A549 (cell line): ENCODE results near the gene CTR9. TPM values are rescaled to one million over a fixed set of nuclear protein-coding genes. Genes with fewer than 3 reads are reported as not detected.
A peak's percentile ranks its signal among the peaks of the same experiment; 100 is the strongest.

Experiments used
- ATAC-seq, 2 experiments: fragments of 200-7000 bp in 1 of 2; fragments of >200 bp in 1 of 2; cut with Nextera tagmentation in 1 of 2; cut with Tn5 transposase in 1 of 2; 3 replicates each; pipeline versions ENCODE4 v1.8.0 to v1.9.1; 2018 to 2020; ENCODE audit warnings: mild to moderate bottlenecking in 1 of 2, moderate library complexity in 1 of 2
- CTCF ChIA-PET: fragments of 300-600 bp; sonication (Branson Sonifier 250); formaldehyde crosslinking; extraction: SDS; loops from one replicate; lab custom pipeline; 2021; ENCODE audit warnings: antibody characterized with exemption, inconsistent platforms; lab: Yijun Ruan, JAX
- POLR2A ChIA-PET: fragments of 350-600 bp; formaldehyde crosslinking; extraction: SDS; loops from one replicate; lab custom pipeline; 2021; ENCODE audit warnings: antibody characterized with exemption, inconsistent platforms; lab: Yijun Ruan, JAX
- DNase-seq, 2 experiments: peaks; one replicate each; pipeline versions ENCODE4 v3.0.0 to v3.0.0-alpha.2; 2011 to 2016; ENCODE audit warnings: low read depth in 1 of 2, low spot score in 1 of 2
- FAIRE-seq: peaks from 2 replicates; lab custom pipeline; 2011; peaks lifted over from hg19 to GRCh38; lab: Jason Lieb, UNC
- H3K27ac ChIP-seq, 2 experiments: fragments of >200 bp; sonication (Bioruptor Twin); formaldehyde crosslinking; 3 replicates each; pipeline ENCODE4 v1.5.1; 2016 to 2017
- H3K4me1 ChIP-seq: fragments of >200 bp; sonication (Bioruptor Twin); formaldehyde crosslinking; 3 replicates; pipeline ENCODE4 v1.6.1; 2016
- H3K4me2 ChIP-seq: fragments of >200 bp; sonication (Bioruptor Twin); formaldehyde crosslinking; 3 replicates; pipeline ENCODE4 v1.6.1; 2016
- H3K4me3 ChIP-seq: fragments of >200 bp; sonication (Bioruptor Twin); formaldehyde crosslinking; 3 replicates; pipeline ENCODE4 v1.5.1; 2016
- H3K9me3 ChIP-seq: fragments of >200 bp; sonication (Bioruptor Twin); formaldehyde crosslinking; 3 replicates; pipeline ENCODE4 v1.6.1; 2016
- BHLHE40 ChIP-seq: IDR thresholded peaks from 2 replicates; pipeline ENCODE4 v1.6.1; 2012; ENCODE audit warnings: low read depth, low read length, inconsistent platforms
- EHF ChIP-seq: fragments of 250-450 bp; sonication (Bioruptor Pico); IDR thresholded peaks from 2 replicates; pipeline ENCODE4 v1.5.0; 2020; ENCODE audit warnings: mild to moderate bottlenecking
- FOSL2 ChIP-seq, 2 experiments: fragments of 450-650 bp in 1 of 2; fragments of >200 bp in 1 of 2; sonication (Bioruptor Twin) in 1 of 2; formaldehyde crosslinking; IDR thresholded peaks; 2 replicates each; pipeline versions ENCODE4 v1.5.0 to v1.6.1; 2016 to 2020; ENCODE audit warnings: mild to moderate bottlenecking in 1 of 2, moderate library complexity in 1 of 2
- HDAC2 ChIP-seq: fragments of 200-600 bp; sonication (generic); IDR thresholded peaks from 2 replicates; pipeline ENCODE4 v1.6.1; 2016
- HOXA7 ChIP-seq: fragments of 250-450 bp; sonication (Bioruptor Pico); IDR thresholded peaks from 2 replicates; pipeline ENCODE4 v1.5.0; 2020; ENCODE audit warnings: mild to moderate bottlenecking, moderate library complexity
- HOXB5 ChIP-seq: fragments of 250-450 bp; sonication (Bioruptor Pico); IDR thresholded peaks from 2 replicates; pipeline ENCODE4 v1.5.0; 2020; ENCODE audit warnings: mild to moderate bottlenecking, moderate library complexity
- JUNB ChIP-seq: fragments of >200 bp; sonication (Bioruptor Twin); formaldehyde crosslinking; IDR thresholded peaks from 2 replicates; pipeline ENCODE4 v1.6.1; 2016
- MAFK ChIP-seq: fragments of 450-650 bp; IDR thresholded peaks from 2 replicates; pipeline ENCODE4 v1.6.1; 2014; ENCODE audit not compliant: partially characterized antibody
- MAZ ChIP-seq: fragments of 150-350 bp; IDR thresholded peaks from 2 replicates; pipeline ENCODE4 v1.6.1; 2014; ENCODE audit warnings: antibody characterized with exemption, low read depth, low read length, borderline replicate concordance
- NFE2L2 ChIP-seq: fragments of 150-350 bp; conservative IDR thresholded peaks from 2 replicates; pipeline ENCODE4 v1.6.1; 2014; ENCODE audit warnings: low read length
- NR3C1 ChIP-seq: fragments of >200 bp; sonication (Bioruptor Twin); formaldehyde crosslinking; IDR thresholded peaks from 3 replicates; pipeline ENCODE4 v1.6.1; 2017
- PHF8 ChIP-seq: fragments of 200-600 bp; sonication (generic); IDR thresholded peaks from 2 replicates; pipeline ENCODE4 v1.6.1; 2016; ENCODE audit warnings: low read depth, mild to moderate bottlenecking, antibody characterized with exemption, moderate library complexity, borderline replicate concordance
- POLR2AphosphoS2 ChIP-seq: conservative IDR thresholded peaks from 2 replicates; pipeline ENCODE4 v1.6.1; 2012; ENCODE audit warnings: low read length, improper control_type of control experiment, inconsistent platforms
- RCOR1 ChIP-seq: fragments of 150-350 bp; IDR thresholded peaks from 2 replicates; pipeline ENCODE4 v1.6.1; 2014; ENCODE audit warnings: antibody characterized with exemption, low read length, low read depth
- RNF2 ChIP-seq: fragments of 200-600 bp; sonication (generic); IDR thresholded peaks from 2 replicates; pipeline ENCODE4 v1.6.1; 2016; ENCODE audit warnings: low read depth, mild to moderate bottlenecking, antibody characterized with exemption, moderate library complexity, borderline replicate concordance
- TFCP2L1 ChIP-seq: fragments of 250-450 bp; sonication (Bioruptor Pico); IDR thresholded peaks from 2 replicates; pipeline ENCODE4 v1.5.0; 2021; ENCODE audit warnings: mild to moderate bottlenecking
- TP53 ChIP-seq: fragments of 250-450 bp; sonication (Bioruptor Pico); IDR thresholded peaks from 2 replicates; pipeline ENCODE4 v1.5.0; 2021; ENCODE audit warnings: mild to moderate bottlenecking, moderate library complexity
- ZC3H11A ChIP-seq: fragments of 450-650 bp; IDR thresholded peaks from 2 replicates; pipeline ENCODE4 v1.6.1; 2014; ENCODE audit warnings: antibody characterized with exemption, mild to moderate bottlenecking
- ZFP36 ChIP-seq: fragments of 450-650 bp; IDR thresholded peaks from 2 replicates; pipeline ENCODE4 v1.6.1; 2014; ENCODE audit warnings: borderline replicate concordance; ENCODE audit not compliant: partially characterized antibody
- ZSCAN20 ChIP-seq: fragments of 250-450 bp; sonication (Bioruptor Pico); IDR thresholded peaks from 2 replicates; pipeline ENCODE4 v1.8.0; 2022; ENCODE audit warnings: mild to moderate bottlenecking, moderate library complexity
- WGBS: methylation state at CpG from one replicate; pipeline ENCODE4 v1.1.6; 2017; ENCODE audit errors: missing lambda C conversion rate; 5-methylcytosine and 5-hydroxymethylcytosine counted together
- polyA plus RNA-seq, 4 experiments: library from polyadenylated mRNA; depleted of rRNA in 3 of 4; stranded (reverse); fragments of >200 nt; fragmentation: RNase III in 1 of 4; extraction: RNeasy Plus Mini Kit Qiagen cat#74134 plus additional on column Dnase treatment in 1 of 4; gene quantifications; 2 replicates in 3 of 4; 3 replicates in 1 of 4; pipeline ENCODE4 v1.2.3, GENCODE V29; 2011 to 2017
- TF ChIP-seq, protein P1 (sequence below): fragments of 150-350 bp; IDR thresholded peaks from 2 replicates; pipeline ENCODE4 v1.6.1; 2014; ENCODE audit warnings: low read depth, mild to moderate bottlenecking, low read length
- TF ChIP-seq, protein P2 (sequence below): IDR thresholded peaks from 2 replicates; pipeline ENCODE4 v1.6.1; 2012
- TF ChIP-seq, protein P3 (sequence below): fragments of >200 bp; sonication (Bioruptor Twin); formaldehyde crosslinking; IDR thresholded peaks from 3 replicates; pipeline ENCODE4 v1.5.1; 2016
- TF ChIP-seq, protein P4 (sequence below): IDR thresholded peaks from 2 replicates; pipeline ENCODE4 v1.6.1; 2012
- TF ChIP-seq, protein P5 (sequence below): IDR thresholded peaks from 2 replicates; pipeline ENCODE4 v1.6.1; 2012; ENCODE audit warnings: low read depth, borderline replicate concordance

CTR9 gene
- polyA plus RNA-seq, 2 of the 4 experiments (the other 2 are of a cell fraction) = 24.8 to 35.0 TPM

DNA sequence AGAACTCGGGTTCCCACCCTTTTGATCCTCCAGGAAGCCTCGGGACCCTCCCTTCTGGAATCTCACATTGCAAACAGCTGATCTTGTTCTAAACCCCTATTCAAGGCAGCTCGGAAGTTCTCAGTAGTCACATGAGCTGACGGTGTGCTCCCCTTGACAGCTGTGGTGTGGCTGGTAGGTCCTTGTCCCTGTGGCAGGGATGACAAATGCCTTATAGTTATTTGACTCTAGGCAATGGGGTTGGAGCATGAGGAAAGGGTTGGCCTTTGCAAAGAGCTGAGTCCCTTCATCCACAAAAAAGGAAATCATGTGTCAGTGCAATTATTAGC is 34.1 kb downstream of the CTR9 start:
- Histone ChIP-seq H3K4me1 (no peaks in the 10 kb centered on the region), H3K27ac (no peak overlapping the region), H3K9me3 (no peaks in the 10 kb centered on the region), H3K4me2 (no peak overlapping the region), H3K4me3 (no peak overlapping the region)
- no peak for DNase-seq
- no peak for FAIRE-seq
- TF ChIP-seq, protein P1, sequence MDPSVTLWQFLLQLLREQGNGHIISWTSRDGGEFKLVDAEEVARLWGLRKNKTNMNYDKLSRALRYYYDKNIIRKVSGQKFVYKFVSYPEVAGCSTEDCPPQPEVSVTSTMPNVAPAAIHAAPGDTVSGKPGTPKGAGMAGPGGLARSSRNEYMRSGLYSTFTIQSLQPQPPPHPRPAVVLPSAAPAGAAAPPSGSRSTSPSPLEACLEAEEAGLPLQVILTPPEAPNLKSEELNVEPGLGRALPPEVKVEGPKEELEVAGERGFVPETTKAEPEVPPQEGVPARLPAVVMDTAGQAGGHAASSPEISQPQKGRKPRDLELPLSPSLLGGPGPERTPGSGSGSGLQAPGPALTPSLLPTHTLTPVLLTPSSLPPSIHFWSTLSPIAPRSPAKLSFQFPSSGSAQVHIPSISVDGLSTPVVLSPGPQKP = no peak
- no peak for TF ChIP-seq HOXB5 (CRISPR knock-in tag)
- TF ChIP-seq ZSCAN20 (CRISPR knock-in tag) = no peak
- TF ChIP-seq, protein P2, sequence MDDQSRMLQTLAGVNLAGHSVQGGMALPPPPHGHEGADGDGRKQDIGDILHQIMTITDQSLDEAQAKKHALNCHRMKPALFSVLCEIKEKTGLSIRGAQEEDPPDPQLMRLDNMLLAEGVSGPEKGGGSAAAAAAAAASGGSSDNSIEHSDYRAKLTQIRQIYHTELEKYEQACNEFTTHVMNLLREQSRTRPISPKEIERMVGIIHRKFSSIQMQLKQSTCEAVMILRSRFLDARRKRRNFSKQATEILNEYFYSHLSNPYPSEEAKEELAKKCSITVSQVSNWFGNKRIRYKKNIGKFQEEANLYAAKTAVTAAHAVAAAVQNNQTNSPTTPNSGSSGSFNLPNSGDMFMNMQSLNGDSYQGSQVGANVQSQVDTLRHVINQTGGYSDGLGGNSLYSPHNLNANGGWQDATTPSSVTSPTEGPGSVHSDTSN = no peak
- 56% methylated on average over 4 of the region's 4 CpGs for WGBS
- ATAC-seq = no peak
- POLR2A ChIA-PET = interaction anchor here (0.6 to 1.4 kb wide), 2 partner anchors 23 to 24 kb away, joined by 3 read pairs; partner anchors contain the start of gene EIF4G2
- CTCF ChIA-PET = interaction anchor here (0.9 to 5.3 kb wide), 5 partner anchors 13 to 1002 kb away, joined by 3 to 20 read pairs (median 3); no protein-coding TSS in a partner anchor

DNA sequence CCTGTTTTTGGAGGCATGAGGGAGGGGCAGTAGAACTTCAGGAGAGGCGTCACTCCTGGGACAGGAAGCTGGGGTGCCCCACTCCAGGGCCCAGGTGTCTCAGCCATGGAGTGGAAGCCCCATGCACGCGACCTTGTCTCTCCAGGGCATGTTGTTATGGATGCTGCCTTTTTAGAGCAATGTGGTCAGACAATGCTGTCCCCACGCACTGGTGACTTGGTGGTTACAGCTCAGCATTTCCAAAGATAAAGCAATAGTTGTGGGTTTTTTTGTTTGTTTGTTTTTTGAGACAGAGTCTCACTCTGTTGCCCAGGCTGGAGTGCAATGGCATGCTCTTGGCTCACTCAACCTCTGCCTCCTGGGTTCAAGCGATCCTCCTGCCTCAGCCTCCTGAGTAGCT is 35.4 kb downstream of the CTR9 start:
- ChIA-PET CTCF (interaction anchor here (0.6 to 1.7 kb wide), 3 partner anchors 235 to 1001 kb away, joined by 3 to 4 read pairs (median 4); no protein-coding TSS in a partner anchor), POLR2A (no interaction called here)
- no peak overlapping the region for H3K4me3 ChIP-seq
- TF ChIP-seq BHLHE40 (no peak), RCOR1 (no peak), POLR2AphosphoS2 (no peak), RNF2 (no peak), NFE2L2 (no peak), TP53 (no peak), FOSL2 (IDR thresholded peaks at IDR 0.05) (no peak), FOSL2 (CRISPR knock-in tag; IDR thresholded peaks at IDR 0.05) (no peak), PHF8 (no peak), HOXA7 (no peak), EHF (CRISPR knock-in tag) (no peak), JUNB (no peak), ZFP36 (no peak), TFCP2L1 (CRISPR knock-in tag) (no peak), ZC3H11A (no peak)
- TF ChIP-seq, protein P2 = no peak
- no peak for ATAC-seq
- H3K4me2 ChIP-seq = no peak overlapping the region
- WGBS = 73% methylated on average over 5 of the region's 5 CpGs
- FAIRE-seq = no peak
- H3K9me3 ChIP-seq = no peaks in the 10 kb centered on the region
- no peaks in the 10 kb centered on the region for H3K4me1 ChIP-seq
- no peak for DNase-seq
- no peak overlapping the region for H3K27ac ChIP-seq

DNA sequence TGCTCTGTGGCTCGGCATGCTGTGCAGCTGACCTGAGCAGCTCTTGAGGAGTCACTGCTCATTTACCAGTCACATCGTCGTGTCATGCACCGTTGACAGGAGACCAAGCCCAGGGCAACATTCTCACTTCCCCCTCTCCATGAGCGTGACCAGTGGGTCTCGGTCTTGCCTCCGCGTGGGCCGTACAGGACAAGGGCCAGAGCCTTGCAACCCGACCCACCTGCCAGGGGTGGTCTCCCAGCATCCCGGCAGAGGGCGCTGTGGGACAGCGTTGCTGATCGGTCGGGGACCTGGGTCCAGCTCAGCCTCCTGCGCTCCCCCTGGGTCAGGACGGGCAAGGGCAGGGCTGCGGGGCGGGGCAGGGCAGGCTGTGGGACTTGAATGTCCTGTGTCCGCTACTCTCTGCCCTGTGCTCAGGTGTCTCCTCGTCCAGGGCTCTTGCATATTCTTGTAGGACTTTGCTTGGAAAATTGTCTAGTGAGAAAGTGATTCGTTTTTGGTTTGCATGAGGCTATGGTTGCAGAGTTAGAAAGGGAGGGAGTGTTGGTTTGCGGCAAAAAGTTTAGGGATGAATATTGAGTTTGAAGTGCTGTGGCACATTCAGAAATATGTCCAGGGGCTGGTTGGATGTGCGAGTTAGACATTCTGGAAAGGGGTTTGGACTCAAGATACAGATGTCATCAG is 41.5 kb downstream of the CTR9 start:
- peak; percentile 83 to 94 for ATAC-seq
- ChIA-PET POLR2A (interaction anchor here (0.6 to 3.0 kb wide), 7 partner anchors 15 to 141 kb away, joined by 3 to 31 read pairs (median 6); partner anchors contain the start of genes EIF4G2 and ZBED5), CTCF (interaction anchor here (0.5 to 6.0 kb wide), 79 partner anchors 9 to 1014 kb away, joined by 3 to 78 read pairs (median 4); partner anchors contain the start of genes CTR9, EIF4G2 and ZBED5)
- H3K27ac ChIP-seq = peak overlapping the region; percentile 16 to 68; a peak in 4 of 6 replicates
- H3K4me3 ChIP-seq = no peak overlapping the region
- H3K4me2 ChIP-seq = peak overlapping the region; percentile 73
- DNase-seq = peak; percentile 85 to 86
- peaks cover 16% of the 10 kb centered on the region for H3K4me1 ChIP-seq
- no peaks in the 10 kb centered on the region for H3K9me3 ChIP-seq
- 12% methylated on average over 18 of the region's 24 CpGs for WGBS
- FAIRE-seq = no peak
- 0 out of 2 replicates have a peak, but pooled peaks have one; percentile 32 for TF ChIP-seq MAZ
- TF ChIP-seq MAFK = no peak
- TF ChIP-seq, protein P3, sequence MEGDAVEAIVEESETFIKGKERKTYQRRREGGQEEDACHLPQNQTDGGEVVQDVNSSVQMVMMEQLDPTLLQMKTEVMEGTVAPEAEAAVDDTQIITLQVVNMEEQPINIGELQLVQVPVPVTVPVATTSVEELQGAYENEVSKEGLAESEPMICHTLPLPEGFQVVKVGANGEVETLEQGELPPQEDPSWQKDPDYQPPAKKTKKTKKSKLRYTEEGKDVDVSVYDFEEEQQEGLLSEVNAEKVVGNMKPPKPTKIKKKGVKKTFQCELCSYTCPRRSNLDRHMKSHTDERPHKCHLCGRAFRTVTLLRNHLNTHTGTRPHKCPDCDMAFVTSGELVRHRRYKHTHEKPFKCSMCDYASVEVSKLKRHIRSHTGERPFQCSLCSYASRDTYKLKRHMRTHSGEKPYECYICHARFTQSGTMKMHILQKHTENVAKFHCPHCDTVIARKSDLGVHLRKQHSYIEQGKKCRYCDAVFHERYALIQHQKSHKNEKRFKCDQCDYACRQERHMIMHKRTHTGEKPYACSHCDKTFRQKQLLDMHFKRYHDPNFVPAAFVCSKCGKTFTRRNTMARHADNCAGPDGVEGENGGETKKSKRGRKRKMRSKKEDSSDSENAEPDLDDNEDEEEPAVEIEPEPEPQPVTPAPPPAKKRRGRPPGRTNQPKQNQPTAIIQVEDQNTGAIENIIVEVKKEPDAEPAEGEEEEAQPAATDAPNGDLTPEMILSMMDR = peak; percentile 90
- TF ChIP-seq, protein P4, sequence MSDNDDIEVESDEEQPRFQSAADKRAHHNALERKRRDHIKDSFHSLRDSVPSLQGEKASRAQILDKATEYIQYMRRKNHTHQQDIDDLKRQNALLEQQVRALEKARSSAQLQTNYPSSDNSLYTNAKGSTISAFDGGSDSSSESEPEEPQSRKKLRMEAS = peak; percentile 72
- TF ChIP-seq EHF (CRISPR knock-in tag) = no peak
- TF ChIP-seq TFCP2L1 (CRISPR knock-in tag) = no peak
- no peak for TF ChIP-seq NFE2L2
- no peak for TF ChIP-seq NR3C1
- TF ChIP-seq, protein P5, sequence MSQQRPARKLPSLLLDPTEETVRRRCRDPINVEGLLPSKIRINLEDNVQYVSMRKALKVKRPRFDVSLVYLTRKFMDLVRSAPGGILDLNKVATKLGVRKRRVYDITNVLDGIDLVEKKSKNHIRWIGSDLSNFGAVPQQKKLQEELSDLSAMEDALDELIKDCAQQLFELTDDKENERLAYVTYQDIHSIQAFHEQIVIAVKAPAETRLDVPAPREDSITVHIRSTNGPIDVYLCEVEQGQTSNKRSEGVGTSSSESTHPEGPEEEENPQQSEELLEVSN = no peak
- no peak for TF ChIP-seq BHLHE40
- TF ChIP-seq POLR2AphosphoS2 = no peak
- TF ChIP-seq, protein P2 = no peak
- no peak for TF ChIP-seq HDAC2
